Hematopoietic multipotent progenitor cell treated with erythropoietin and hydrocortisone succinate and interleukin-3 and kit ligand, for 8 days (in vitro differentiated cells): ENCODE data around the gene PRLR.
"Not testable (repeated sequence)": the region's sequence is repeated elsewhere in the genome, so short reads cannot be mapped to it uniquely, and the experiment has no call there.

Source experiments
- DNase-seq: peaks from one replicate; pipeline ENCODE4 v3.0.0-alpha.2; 2015

Gene PRLR

GRCh38 chr5:35066260-35066795, 164.0 kb downstream of the PRLR start:
- DNase-seq: no peak

- DNase-seq: no peak
These were observed 166.9 kb downstream of the PRLR start for GRCh38 chr5:35063414-35063813.

GRCh38 chr5:35061211-35061770, 169.0 kb downstream of the PRLR start:
- no peak for DNase-seq

- DNase-seq: no peak
These were observed 170.1 kb downstream of the PRLR start for GRCh38 chr5:35060236-35060635.

GRCh38 chr5:35059251-35059650, 171.0 kb downstream of the PRLR start:
- DNase-seq: no peak

GRCh38 chr5:35058374-35058788, 171.9 kb downstream of the PRLR start:
- DNase-seq: no peak

GRCh38 chr5:35056686-35057085, 173.6 kb downstream of the PRLR start:
- no peak for DNase-seq

GRCh38 chr5:35052838-35053237, 177.4 kb downstream of the PRLR start:
- DNase-seq: no peak

GRCh38 chr5:35050541-35051126, 179.7 kb downstream of the PRLR start:
- DNase-seq: no peak

GRCh38 chr5:35048910-35049309, 181.4 kb downstream of the PRLR start:
- DNase-seq: no peak

GRCh38 chr5:35047785-35048404, 182.4 kb downstream of the PRLR start, which contains the start of gene AGXT2:
Gene AGXT2 (minus strand): TSS chr5:35047949. CDS start chr5:35047892, 57 bp downstream.
- DNase-seq: no peak

- no peak for DNase-seq
These were observed 183.5 kb downstream of the PRLR start for GRCh38 chr5:35046774-35047173.

GRCh38 chr5:35045280-35045679, 185.0 kb downstream of the PRLR start:
- DNase-seq: no peak

GRCh38 chr5:35044649-35045048, 185.6 kb downstream of the PRLR start:
- no peak for DNase-seq

GRCh38 chr5:35042781-35043180, 187.5 kb downstream of the PRLR start:
- no peak for DNase-seq

GRCh38 chr5:35041261-35041660, 189.0 kb downstream of the PRLR start:
- DNase-seq: no peak

- DNase-seq: no peak
These were observed 191.4 kb downstream of the PRLR start for GRCh38 chr5:35038891-35039290.

GRCh38 chr5:35036536-35036935, 193.8 kb downstream of the PRLR start:
- no peak for DNase-seq

- DNase-seq: not testable (repeated sequence)
These were observed 194.4 kb downstream of the PRLR start for GRCh38 chr5:35035929-35036328.

- no peak for DNase-seq
These were observed 195.0 kb downstream of the PRLR start for GRCh38 chr5:35035271-35035670.

- DNase-seq: no peak
These were observed 197.9 kb downstream of the PRLR start for GRCh38 chr5:35032356-35032755.

GRCh38 chr5:35031276-35031675, 199.0 kb downstream of the PRLR start:
- DNase-seq: no peak

GRCh38 chr5:35030426-35031100, 199.7 kb downstream of the PRLR start:
- no peak for DNase-seq

- DNase-seq: no peak
These were observed 201.0 kb downstream of the PRLR start for GRCh38 chr5:35029333-35029732.
